Sigmoid colon (tissue), 4 donors: ENCODE results near the gene RNFT1.
"Not testable (repeated sequence)": the region's sequence is repeated elsewhere in the genome, so short reads cannot be mapped to it uniquely, and the experiment has no call there.

ENCODE experiments used
- CTCF ChIP-seq, 4 experiments: fragments of 450-650 bp in 3 of 4; fragments of 200-600 bp in 1 of 4; IDR thresholded peaks; one replicate each; pipeline ENCODE4 v1.5.1; 2016 to 2019; ENCODE audit warnings: antibody characterized with exemption in 4 of 4, mild to moderate bottlenecking in 3 of 4, moderate library complexity in 2 of 4
- EP300 ChIP-seq, 4 donors: sonication (generic); formaldehyde crosslinking; IDR thresholded peaks; one replicate each; pipeline ENCODE4 v1.6.1; 2017; ENCODE audit warnings: antibody characterized with exemption in 4 of 4
- POLR2A ChIP-seq, 2 donors: fragments of 450-650 bp; IDR thresholded peaks; one replicate each; pipeline ENCODE4 v1.6.1; 2016; ENCODE audit warnings: antibody characterized with exemption in 2 of 2, mild to moderate bottlenecking in 2 of 2, moderate library complexity in 2 of 2
- POLR2AphosphoS5 ChIP-seq, 4 donors: sonication (generic); formaldehyde crosslinking; IDR thresholded peaks; one replicate each; pipeline ENCODE4 v1.6.1; 2017; ENCODE audit warnings: antibody characterized with exemption in 4 of 4

GRCh38 chr17:59973483-59973882 lies 8.9 kb upstream of the RNFT1 start:
- TF ChIP-seq EP300, POLR2A, CTCF, POLR2AphosphoS5 (IDR thresholded peaks at IDR 0.05): not testable (repeated sequence)
